Measurements from ENCODE around the gene TLR3.

Gene TLR3

GRCh38 chr4:186023975-186024374 is 45.0 kb upstream of the TLR3 start:
- POLR2A ChIA-PET = no interaction called here
- TF ChIP-seq SP1 (IDR thresholded peaks at IDR 0.05) (no peak), SUZ12 (IDR thresholded peaks at IDR 0.05) (no peak), PKNOX1 (IDR thresholded peaks at IDR 0.05) (no peak), NFRKB (IDR thresholded peaks at IDR 0.05) (no peak), FOXK2 (IDR thresholded peaks at IDR 0.05) (no peak), LEF1 (IDR thresholded peaks at IDR 0.05; ENCODE audit: borderline replicate concordance) (no peak), HDGF (IDR thresholded peaks at IDR 0.05; ENCODE audit: borderline replicate concordance) (no peak), TARDBP (IDR thresholded peaks at IDR 0.05) (no peak), ELF4 (IDR thresholded peaks at IDR 0.05) (no peak), FOXM1 (IDR thresholded peaks at IDR 0.05; ENCODE audit: borderline replicate concordance) (no peak), BHLHE40 (IDR thresholded peaks at IDR 0.05; ENCODE audit: borderline replicate concordance) (no peak)
- CTCF ChIA-PET = interaction anchor here (0.6 kb wide), 1 partner anchor 113 kb away, joined by 3 read pairs; no protein-coding TSS in a partner anchor
- DNase-seq (ENCODE audit: extremely low spot score) = no peak

- no peak for DNase-seq (ENCODE audit: extremely low spot score)
- TF ChIP-seq LEF1 (IDR thresholded peaks at IDR 0.05; ENCODE audit: borderline replicate concordance) = no peak
- TF ChIP-seq ARNT (IDR thresholded peaks at IDR 0.05) = no peak
- TF ChIP-seq CTBP1 (IDR thresholded peaks at IDR 0.05; ENCODE audit: borderline replicate concordance) = no peak
- no peak for TF ChIP-seq FOXK2 (IDR thresholded peaks at IDR 0.05)
- TF ChIP-seq SUZ12 (IDR thresholded peaks at IDR 0.05) = no peak
- no peak for TF ChIP-seq HDGF (IDR thresholded peaks at IDR 0.05; ENCODE audit: borderline replicate concordance)
- no peak for TF ChIP-seq FOXM1 (IDR thresholded peaks at IDR 0.05; ENCODE audit: borderline replicate concordance)
- no peak for TF ChIP-seq SP1 (IDR thresholded peaks at IDR 0.05)
- no peak for TF ChIP-seq NFRKB (IDR thresholded peaks at IDR 0.05)
- TF ChIP-seq L3MBTL2 (conservative IDR thresholded peaks at IDR 0.05) = no peak
- no peak for TF ChIP-seq FOXA1 (IDR thresholded peaks at IDR 0.05)
- no peak for TF ChIP-seq TARDBP (IDR thresholded peaks at IDR 0.05)
- TF ChIP-seq ZNF384 (IDR thresholded peaks at IDR 0.05) = no peak
- TF ChIP-seq PKNOX1 (IDR thresholded peaks at IDR 0.05) = no peak
- no peak for TF ChIP-seq BHLHE40 (IDR thresholded peaks at IDR 0.05; ENCODE audit: borderline replicate concordance)
- TF ChIP-seq ELF4 (IDR thresholded peaks at IDR 0.05) = no peak
- POLR2A ChIA-PET = no interaction called here
- CTCF ChIA-PET = interaction anchor here (0.6 kb wide), 2 partner anchors 55 to 114 kb away, joined by 3 read pairs; no protein-coding TSS in a partner anchor
These were observed 44.1 kb upstream of the TLR3 start for GRCh38 chr4:186024637-186025407.

- ChIA-PET POLR2A (no interaction called here), CTCF (no interaction called here)
- DNase-seq (ENCODE audit: extremely low spot score) = no peak
- TF ChIP-seq FOXA1 (IDR thresholded peaks at IDR 0.05) (no peak), HDGF (IDR thresholded peaks at IDR 0.05; ENCODE audit: borderline replicate concordance) (no peak), CTBP1 (IDR thresholded peaks at IDR 0.05; ENCODE audit: borderline replicate concordance) (no peak), SP1 (IDR thresholded peaks at IDR 0.05) (no peak), NFRKB (IDR thresholded peaks at IDR 0.05) (no peak), ELF4 (IDR thresholded peaks at IDR 0.05) (no peak), LEF1 (IDR thresholded peaks at IDR 0.05; ENCODE audit: borderline replicate concordance) (no peak), SUZ12 (IDR thresholded peaks at IDR 0.05) (no peak), BHLHE40 (IDR thresholded peaks at IDR 0.05; ENCODE audit: borderline replicate concordance) (no peak), FOXK2 (IDR thresholded peaks at IDR 0.05) (no peak)
These were observed 43.6 kb upstream of the TLR3 start for GRCh38 chr4:186025408-186025690.

- ChIA-PET CTCF (no interaction called here), POLR2A (no interaction called here)
- TF ChIP-seq ELF4 (IDR thresholded peaks at IDR 0.05) = no peak
- no peak for TF ChIP-seq BHLHE40 (IDR thresholded peaks at IDR 0.05; ENCODE audit: borderline replicate concordance)
- no peak for TF ChIP-seq CTBP1 (IDR thresholded peaks at IDR 0.05; ENCODE audit: borderline replicate concordance)
- no peak for TF ChIP-seq LEF1 (IDR thresholded peaks at IDR 0.05; ENCODE audit: borderline replicate concordance)
- no peak for TF ChIP-seq SUZ12 (IDR thresholded peaks at IDR 0.05)
- TF ChIP-seq FOXA1 (IDR thresholded peaks at IDR 0.05) = no peak
- no peak for TF ChIP-seq FOXK2 (IDR thresholded peaks at IDR 0.05)
- no peak for TF ChIP-seq FOXM1 (IDR thresholded peaks at IDR 0.05; ENCODE audit: borderline replicate concordance)
- TF ChIP-seq PKNOX1 (IDR thresholded peaks at IDR 0.05) = no peak
- TF ChIP-seq SP1 (IDR thresholded peaks at IDR 0.05) = no peak
- TF ChIP-seq ZNF384 (IDR thresholded peaks at IDR 0.05) = no peak
- no peak for TF ChIP-seq L3MBTL2 (conservative IDR thresholded peaks at IDR 0.05)
- DNase-seq (ENCODE audit: extremely low spot score) = no peak
These were observed 41.6 kb upstream of the TLR3 start for GRCh38 chr4:186027405-186027804.

- no peak for DNase-seq (ENCODE audit: extremely low spot score)
- POLR2A ChIA-PET = no interaction called here
- no peak for TF ChIP-seq HDGF (IDR thresholded peaks at IDR 0.05; ENCODE audit: borderline replicate concordance)
- no peak for TF ChIP-seq FOXK2 (IDR thresholded peaks at IDR 0.05)
- TF ChIP-seq ARNT (IDR thresholded peaks at IDR 0.05) = no peak
- no peak for TF ChIP-seq ZNF384 (IDR thresholded peaks at IDR 0.05)
- TF ChIP-seq ELF4 (IDR thresholded peaks at IDR 0.05) = no peak
- no peak for TF ChIP-seq FOXA1 (IDR thresholded peaks at IDR 0.05)
- no peak for TF ChIP-seq FOXM1 (IDR thresholded peaks at IDR 0.05; ENCODE audit: borderline replicate concordance)
- CTCF ChIA-PET = interaction anchor here (0.8 to 2.1 kb wide), 3 partner anchors 8 to 426 kb away, joined by 3 to 9 read pairs (median 3); no protein-coding TSS in a partner anchor
These were observed 39.2 kb upstream of the TLR3 start for GRCh38 chr4:186029571-186030398.

Measured in HEK293T (cell line).